B cell (primary cell): ENCODE measurements around the gene OR2G2. TPM values are rescaled to one million over a fixed set of nuclear protein-coding genes. Genes with fewer than 3 reads are reported as not detected.

Experiments used
- ATAC-seq: fragments of 200-7000 bp; cut with Tn5 transposase; one replicate; pipeline ENCODE4 v1.10.0; 2021; ENCODE audit warnings: low read depth, mild to moderate bottlenecking, moderate number of reproducible peaks, moderate library complexity
- CTCF ChIA-PET: fragments of 350-600 bp; sonication (Branson Sonifier 250); formaldehyde crosslinking; loops from one replicate; lab custom pipeline; 2021; ENCODE audit warnings: antibody characterized with exemption, inconsistent platforms; lab: Charles Lee
- POLR2A ChIA-PET: fragments of 350-600 bp; sonication (Branson Sonifier 250); formaldehyde crosslinking; loops from one replicate; lab custom pipeline; 2021; ENCODE audit warnings: antibody characterized with exemption; lab: Charles Lee
- DNase-seq: peaks from one replicate; pipeline ENCODE4 v3.0.0; 2013
- H2AFZ ChIP-seq: 2 replicates; pipeline ENCODE4 v1.6.1; 2012; ENCODE audit warnings: mild to moderate bottlenecking, low read depth, low read length; ENCODE audit not compliant: insufficient read depth, poor library complexity, severe bottlenecking
- H3K27ac ChIP-seq, 2 donors: 1 replicate in 1 of 2; 2 replicates in 1 of 2; pipeline ENCODE4 v1.5.1; 2012 to 2013; ENCODE audit warnings: low read length in 2 of 2, mild to moderate bottlenecking in 2 of 2, moderate library complexity in 1 of 2
- H3K27me3 ChIP-seq, 4 experiments: fragments of 200-600 bp in 1 of 4; sonication (generic) in 1 of 4; replicated peaks in 1 of 4; 1 replicate in 2 of 4; 2 replicates in 2 of 4; pipeline versions ENCODE4 v1.6.1 to v1.7.0; 2013 to 2016; ENCODE audit warnings: low read length in 3 of 4, mild to moderate bottlenecking in 2 of 4, mixed read lengths in 1 of 4, moderate library complexity in 1 of 4; ENCODE audit not compliant: insufficient read depth in 4 of 4, control insufficient read depth in 3 of 4; ENCODE audit errors: control extremely low read depth in 1 of 4
- H3K36me3 ChIP-seq, 2 experiments: replicated peaks in 1 of 2; 1 replicate in 1 of 2; 2 replicates in 1 of 2; pipeline versions ENCODE4 v1.6.1 to v1.7.1; 2013; ENCODE audit warnings: low read length in 1 of 2; ENCODE audit not compliant: insufficient read depth in 2 of 2, control insufficient read depth in 1 of 2; ENCODE audit errors: control extremely low read depth in 1 of 2, extremely low read depth in 1 of 2
- H3K4me1 ChIP-seq, 2 donors: fragments of 200-600 bp in 1 of 2; sonication (generic) in 1 of 2; 1 replicate in 1 of 2; 2 replicates in 1 of 2; pipeline versions ENCODE4 v1.5.1 to v1.6.1; 2013 to 2017; ENCODE audit warnings: low read length in 2 of 2; ENCODE audit not compliant: control insufficient read depth in 2 of 2, insufficient read depth in 2 of 2
- H3K4me2 ChIP-seq: replicated peaks from 2 replicates; pipeline ENCODE3; 2012; ENCODE audit warnings: mild to moderate bottlenecking, low read depth, low read length; ENCODE audit not compliant: poor library complexity, severe bottlenecking
- H3K4me3 ChIP-seq, 5 experiments: fragments of 200-600 bp in 1 of 5; sonication (generic) in 1 of 5; 1 replicate in 3 of 5; 2 replicates in 2 of 5; pipeline versions ENCODE4 v1.5.1 to v1.7.0; 2011 to 2016; ENCODE audit warnings: low read length in 4 of 5, mild to moderate bottlenecking in 4 of 5, low read depth in 2 of 5, control low read depth in 1 of 5, moderate library complexity in 1 of 5; ENCODE audit not compliant: insufficient read depth in 1 of 5; ENCODE audit errors: control extremely low read depth in 1 of 5, extremely low read depth in 1 of 5
- H3K79me2 ChIP-seq: fragments of 200-600 bp; sonication (generic); one replicate; pipeline ENCODE4 v1.6.0; 2016; ENCODE audit warnings: low read length; ENCODE audit not compliant: control insufficient read depth, insufficient read depth
- H3K9ac ChIP-seq: fragments of 200-600 bp; sonication (generic); 2 replicates; pipeline ENCODE4 v1.6.1; 2017; ENCODE audit warnings: mild to moderate bottlenecking, low read length, moderate library complexity
- H3K9me3 ChIP-seq, 3 donors: one replicate each; pipeline versions ENCODE4 v1.6.1 to v1.7.1; 2013; ENCODE audit warnings: low read length in 2 of 3; ENCODE audit not compliant: control insufficient read depth in 2 of 3, insufficient read depth in 1 of 3; ENCODE audit errors: control extremely low read depth in 1 of 3
- H4K20me1 ChIP-seq: 2 replicates; pipeline ENCODE4 v1.6.0; 2012; ENCODE audit warnings: mild to moderate bottlenecking, low read length; ENCODE audit not compliant: insufficient read depth, control insufficient read depth, poor library complexity, severe bottlenecking
- H3K27ac Mint-ChIP-seq: one replicate; pipeline ENCODE4 v1.8.0; 2021; ENCODE audit warnings: mixed read lengths
- H3K27me3 Mint-ChIP-seq: one replicate; pipeline ENCODE4 v1.8.0; 2021; ENCODE audit warnings: mixed read lengths
- H3K4me1 Mint-ChIP-seq: one replicate; pipeline ENCODE4 v1.8.0; 2021; ENCODE audit warnings: mixed read lengths
- H3K4me3 Mint-ChIP-seq: one replicate; pipeline ENCODE4 v1.8.0; 2021; ENCODE audit warnings: mixed read lengths
- H3K9me3 Mint-ChIP-seq: one replicate; pipeline ENCODE4 v1.8.0; 2022; ENCODE audit warnings: mixed read lengths; ENCODE audit not compliant: insufficient read depth
- CTCF ChIP-seq: fragments of 200-600 bp; IDR thresholded peaks from one replicate; pipeline ENCODE4 v1.8.0; 2022; ENCODE audit warnings: antibody characterized with exemption, mild to moderate bottlenecking
- EZH2 ChIP-seq: IDR thresholded peaks from 2 replicates; pipeline ENCODE4 v1.6.1; 2012; ENCODE audit warnings: borderline replicate concordance, low read depth, mild to moderate bottlenecking, moderate library complexity, low read length; ENCODE audit not compliant: insufficient read depth, poor library complexity, severe bottlenecking
- WGBS: methylation state at CpG from one replicate; pipeline ENCODE4 v1.1.5; 2013; ENCODE audit warnings: missing lambda C conversion rate; ENCODE audit not compliant: insufficient coverage; 5-methylcytosine and 5-hydroxymethylcytosine counted together
- intact Hi-C: fragments of 100-400 bp; cut with micrococcal nuclease; formaldehyde crosslinking; loops from one replicate; pipeline ENCODE4 v1.10.0; 2022
- polyA plus RNA-seq: library from polyadenylated mRNA; depleted of rRNA; stranded (reverse); fragments of >200 nt; gene quantifications from 2 replicates; pipeline ENCODE4 v1.2.3, GENCODE V29; 2012
- total RNA-seq, 2 donors: library from RNA; stranded (reverse); fragments of 120-200 nt in 1 of 2; gene quantifications; 1 replicate in 1 of 2; 2 replicates in 1 of 2; pipeline versions ENCODE4 v1.2.3 to v1.2.4, GENCODE V29; 2013 to 2022

The OR2G2 gene
- total and polyA plus RNA-seq, 2 donors (not counting 1 experiment from before 2014, with no cell fraction given): not detected

- Histone ChIP-seq H3K36me3 (no peaks in the 10 kb centered on the region), H2AFZ (no peak overlapping the region), H3K4me3 (no peak overlapping the region), H4K20me1 (no peaks in the 10 kb centered on the region), H3K9ac (no peak overlapping the region), H3K27me3 (peaks cover 0 to 7% (median 0%) of the 10 kb centered on the region in 4 experiments), H3K27ac (no peak overlapping the region), H3K4me2 (no peak overlapping the region), H3K9me3 (no peaks in the 10 kb centered on the region), H3K4me1 (no peaks in the 10 kb centered on the region), H3K79me2 (no peaks in the 10 kb centered on the region)
- H3K4me3 Mint-ChIP-seq: no peak overlapping the region
- H3K27me3 Mint-ChIP-seq: peaks cover 33% of the 10 kb centered on the region
- ChIA-PET CTCF (interaction anchor here (1.2 kb wide), 1 partner anchor 201 kb away, joined by 3 read pairs; no protein-coding TSS in a partner anchor), POLR2A (no interaction called here)
- no peak overlapping the region for H3K27ac Mint-ChIP-seq
- no peak for ATAC-seq
- no peak for DNase-seq
- TF ChIP-seq EZH2: no peak
- no peak for TF ChIP-seq CTCF
- no CpG with 5 or more reads among the region's 1 CpG for WGBS
- peaks cover 2% of the 10 kb centered on the region for H3K9me3 Mint-ChIP-seq
- intact Hi-C loops: no loop called here
- H3K4me1 Mint-ChIP-seq: no peaks in the 10 kb centered on the region
Measured at GRCh38 chr1:247574236-247574635, 13.9 kb upstream of the OR2G2 start.

- TF ChIP-seq EZH2: no peak
- no peak for TF ChIP-seq CTCF
- H3K36me3 ChIP-seq: no peaks in the 10 kb centered on the region
- no peak overlapping the region for H3K27ac ChIP-seq
- no peak for DNase-seq
- no peaks in the 10 kb centered on the region for H3K4me1 ChIP-seq
- no peak for ATAC-seq
- Mint-ChIP-seq H3K4me1 (no peaks in the 10 kb centered on the region), H3K4me3 (no peak overlapping the region), H3K9me3 (no peaks in the 10 kb centered on the region), H3K27ac (no peak overlapping the region), H3K27me3 (peaks cover 33% of the 10 kb centered on the region)
- intact Hi-C loops: loop anchor here (5.0 kb wide), 1 partner anchor 202 kb away; no protein-coding TSS in a partner anchor
- H3K9me3 ChIP-seq: no peaks in the 10 kb centered on the region
- POLR2A ChIA-PET: no interaction called here
- CTCF ChIA-PET: interaction anchor here (1.2 to 2.4 kb wide), 2 partner anchors 185 to 202 kb away, joined by 3 to 11 read pairs; no protein-coding TSS in a partner anchor
- no peak overlapping the region for H2AFZ ChIP-seq
- no peak overlapping the region for H3K4me3 ChIP-seq
- H3K9ac ChIP-seq: no peak overlapping the region
- no peaks in the 10 kb centered on the region for H3K79me2 ChIP-seq
- no peak overlapping the region for H3K4me2 ChIP-seq
- H3K27me3 ChIP-seq: peaks cover 0 to 7% (median 0%) of the 10 kb centered on the region in 4 experiments
- no peaks in the 10 kb centered on the region for H4K20me1 ChIP-seq
Measured at GRCh38 chr1:247574664-247575063, 13.5 kb upstream of the OR2G2 start.
